NCI-H526 (cell line): ENCODE results near the gene CHRDL2.

Experiments
- DNase-seq, 2 experiments: peaks; one replicate each; lab custom pipeline; 2025; lab: John Stamatoyannopoulos, UW

The CHRDL2 gene

GRCh38 chr11:74710281-74710938 lies 20.8 kb downstream of the CHRDL2 start:
- DNase-seq, result no peak

DNA sequence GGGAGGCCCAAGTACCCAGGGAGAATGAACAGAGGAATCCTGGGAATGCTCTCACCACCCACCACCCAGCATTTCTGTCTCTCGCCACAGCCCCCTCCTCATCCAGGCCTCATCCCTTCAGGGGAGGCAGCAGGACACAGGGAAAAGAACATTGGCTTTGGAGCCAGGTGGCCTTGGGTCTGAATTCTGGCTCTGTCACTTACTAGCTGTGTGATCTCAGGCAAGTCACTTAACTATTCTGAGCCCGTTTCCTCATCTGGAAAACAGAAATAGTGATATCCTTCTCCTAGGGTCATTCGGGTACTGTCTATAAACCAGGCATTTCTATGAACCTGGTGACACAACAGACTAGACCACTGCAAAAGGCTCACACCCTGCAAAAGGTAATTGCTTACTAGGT lies 22.1 kb downstream of the CHRDL2 start:
- DNase-seq, result no peak

DNA sequence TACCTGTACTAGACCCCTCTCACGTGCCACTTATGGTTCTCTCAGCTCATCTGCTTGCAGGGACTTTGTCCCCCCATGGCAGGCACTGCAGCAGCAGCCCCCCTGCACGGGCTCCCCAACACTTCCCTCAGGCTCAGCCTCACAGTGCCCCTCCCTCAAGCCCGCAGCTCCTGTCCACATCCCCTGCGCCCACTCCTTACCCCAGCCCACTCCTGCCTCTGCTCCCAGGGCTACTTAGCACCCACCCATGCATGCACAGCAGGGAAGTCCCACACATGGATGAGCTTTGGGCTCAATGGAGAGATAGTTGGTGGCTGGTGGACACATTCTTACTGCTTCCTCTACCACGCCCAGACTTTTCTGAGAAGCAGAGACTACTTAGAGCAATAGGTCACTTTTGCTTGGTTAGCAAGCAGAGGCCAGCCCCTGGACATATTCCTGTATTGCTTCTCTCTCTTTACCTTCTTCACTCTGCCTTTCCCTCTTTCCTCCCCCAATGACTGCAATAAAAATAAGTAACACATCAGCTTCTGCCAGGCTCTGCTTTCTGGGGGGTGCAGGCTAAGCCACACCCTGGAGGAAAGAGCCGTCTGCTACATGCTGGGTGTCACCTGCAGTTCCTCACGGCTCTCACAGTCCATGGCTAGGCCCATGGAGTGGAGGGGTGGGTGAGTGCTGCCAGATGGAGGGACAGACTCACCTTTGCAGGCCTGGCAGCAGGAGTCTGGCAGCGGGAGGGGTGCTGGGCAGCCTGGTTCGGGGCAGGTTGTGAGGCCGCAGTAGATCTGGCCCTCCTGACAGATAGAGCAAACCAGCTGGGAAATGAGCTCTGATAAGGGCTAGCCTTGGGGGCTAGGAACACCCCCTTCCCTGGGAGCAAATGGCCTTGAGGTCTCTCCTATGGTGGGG lies 23.4 kb downstream of the CHRDL2 start:
- no peak for DNase-seq

GRCh38 chr11:74707182-74707581 lies 24.0 kb downstream of the CHRDL2 start:
- DNase-seq, result no peak

- no peak for DNase-seq
Measured at GRCh38 chr11:74703211-74703610, 28.0 kb downstream of the CHRDL2 start.

DNA sequence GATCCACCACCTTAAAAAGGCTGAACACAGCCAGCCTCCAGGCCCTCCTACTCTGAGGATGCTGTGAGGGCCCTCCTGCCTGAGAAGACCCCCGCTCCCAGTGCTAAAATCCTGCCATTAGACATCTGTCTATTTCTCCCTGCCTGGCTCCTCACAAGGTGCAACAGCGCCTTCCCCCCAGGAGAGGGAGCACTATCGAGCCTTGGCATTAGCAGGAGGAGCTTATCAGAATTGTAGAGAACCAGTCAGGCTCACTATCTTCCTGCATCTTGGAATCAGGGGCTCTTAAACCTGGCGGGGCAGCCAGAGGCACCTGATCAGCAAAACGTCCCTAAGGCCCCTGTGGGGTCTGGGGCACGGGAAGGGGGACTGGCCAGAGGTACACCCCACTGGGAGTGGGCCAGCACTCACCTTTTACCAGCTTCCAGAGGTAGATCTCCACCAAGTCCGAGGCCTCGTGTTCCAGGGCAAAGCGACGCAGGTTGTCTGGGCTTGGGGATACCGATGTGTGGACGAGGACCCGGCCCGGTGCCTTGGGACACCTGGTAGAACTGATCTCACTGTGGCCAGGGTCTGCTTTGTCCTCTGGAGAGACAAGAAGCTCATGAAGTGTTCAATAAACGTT lies 28.7 kb downstream of the CHRDL2 start:
- peak in 1 of 2 experiments; percentile 78 for DNase-seq

DNA sequence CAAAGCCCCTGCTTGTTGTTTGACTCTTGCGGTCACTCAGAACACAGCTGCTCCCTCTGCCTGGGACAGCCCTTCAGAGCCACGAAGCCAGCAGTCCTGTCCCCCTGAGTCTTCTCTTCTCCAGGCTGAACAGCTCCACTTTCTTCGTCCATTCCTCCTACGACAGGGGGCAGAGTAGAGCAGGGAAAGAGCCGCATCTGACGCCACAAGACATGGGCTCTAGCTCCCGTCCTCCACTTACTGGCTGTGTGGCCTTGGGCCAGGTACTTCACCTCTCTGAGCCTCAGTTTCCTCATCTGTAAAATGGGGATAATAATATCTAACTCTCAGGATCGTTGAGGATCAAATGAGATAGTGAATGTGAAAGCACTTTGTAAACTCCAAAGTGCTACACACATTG lies 29.9 kb downstream of the CHRDL2 start:
- DNase-seq, result peak in 1 of 2 experiments; percentile 30

DNA sequence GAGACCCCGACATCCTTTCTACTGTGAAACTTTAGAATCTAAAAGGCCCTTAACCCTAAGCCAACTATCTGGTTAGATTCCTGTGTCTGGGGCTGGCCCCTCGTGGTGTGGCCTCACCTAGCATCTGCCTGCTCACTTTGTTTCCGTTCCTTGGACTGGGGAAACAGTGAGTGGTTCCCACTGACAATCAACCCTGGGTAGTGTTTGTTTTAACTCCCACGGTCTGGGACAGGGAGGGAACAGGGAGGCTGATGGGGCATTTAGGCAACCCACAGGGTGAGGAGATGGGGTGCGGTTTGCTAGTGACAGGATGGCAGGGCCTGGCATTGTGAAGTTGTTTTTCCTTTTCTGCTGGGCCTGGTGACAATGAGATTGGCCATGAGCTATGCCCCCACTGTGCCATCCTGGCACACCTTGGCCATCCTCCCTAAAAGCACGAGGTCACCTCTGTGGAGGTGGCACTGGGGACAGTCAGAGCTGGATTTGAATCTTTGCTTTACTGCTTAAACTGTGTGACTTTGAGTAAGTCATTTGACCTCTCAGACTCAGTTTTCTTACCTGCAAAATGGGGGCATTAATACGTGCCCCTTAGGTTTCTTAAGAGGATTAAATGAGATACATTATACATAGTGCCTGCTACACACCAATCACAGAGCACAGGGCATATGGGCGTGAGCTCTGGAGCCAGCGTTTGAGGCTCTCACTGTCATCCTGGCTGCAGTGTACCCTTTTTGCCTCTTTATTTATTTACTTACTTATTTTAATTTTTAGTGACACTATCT lies 31.4 kb downstream of the CHRDL2 start:
- no peak for DNase-seq

- DNase-seq, result no peak
Measured at GRCh38 chr11:74697722-74698121, 33.5 kb downstream of the CHRDL2 start.

DNA sequence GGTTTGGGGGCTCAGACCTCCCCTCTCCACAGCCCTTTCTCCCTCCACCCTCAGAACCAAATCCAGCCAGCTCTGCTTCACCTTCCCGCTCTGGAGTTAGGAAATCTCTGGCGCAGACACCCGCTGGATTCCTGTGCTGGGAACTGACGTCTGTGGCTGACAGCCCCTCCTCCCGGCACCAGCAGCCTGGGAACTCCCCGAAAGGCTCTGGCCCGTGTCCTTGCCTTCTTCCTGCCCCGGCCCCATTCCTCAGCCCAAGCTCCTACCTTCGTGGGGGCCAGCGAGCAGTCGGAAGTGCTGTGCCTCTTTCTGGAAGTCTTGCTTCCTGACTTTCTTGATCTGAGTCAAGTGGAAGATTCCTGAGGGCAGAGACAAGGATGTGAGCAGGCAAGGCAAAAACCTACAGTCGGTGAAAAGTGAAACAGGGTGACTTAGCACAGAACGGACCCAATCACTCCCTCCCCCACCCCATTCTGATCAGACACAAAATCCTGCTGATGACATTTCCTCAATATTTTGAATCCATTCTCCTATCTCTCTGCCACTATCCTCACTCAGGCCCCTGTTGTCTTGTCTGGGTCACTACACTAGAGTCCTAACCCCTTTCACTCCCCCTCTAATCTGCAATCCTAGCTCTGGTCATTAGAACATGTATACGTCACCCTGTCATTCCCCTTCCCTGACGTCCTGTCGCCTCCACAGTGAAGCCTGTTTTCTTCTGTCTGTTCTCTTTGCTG lies 34.1 kb downstream of the CHRDL2 start:
- DNase-seq, result no peak

GRCh38 chr11:74696500-74696899 lies 34.7 kb downstream of the CHRDL2 start:
- DNase-seq, result no peak

- no peak for DNase-seq
Measured at GRCh38 chr11:74695705-74696280, 35.4 kb downstream of the CHRDL2 start.

- DNase-seq, result no peak
Measured at GRCh38 chr11:74694136-74694930, 36.9 kb downstream of the CHRDL2 start.

GRCh38 chr11:74693531-74693930 lies 37.7 kb downstream of the CHRDL2 start:
- no peak for DNase-seq

- no peak for DNase-seq
Measured at GRCh38 chr11:74691755-74692154, 39.5 kb downstream of the CHRDL2 start.

DNA sequence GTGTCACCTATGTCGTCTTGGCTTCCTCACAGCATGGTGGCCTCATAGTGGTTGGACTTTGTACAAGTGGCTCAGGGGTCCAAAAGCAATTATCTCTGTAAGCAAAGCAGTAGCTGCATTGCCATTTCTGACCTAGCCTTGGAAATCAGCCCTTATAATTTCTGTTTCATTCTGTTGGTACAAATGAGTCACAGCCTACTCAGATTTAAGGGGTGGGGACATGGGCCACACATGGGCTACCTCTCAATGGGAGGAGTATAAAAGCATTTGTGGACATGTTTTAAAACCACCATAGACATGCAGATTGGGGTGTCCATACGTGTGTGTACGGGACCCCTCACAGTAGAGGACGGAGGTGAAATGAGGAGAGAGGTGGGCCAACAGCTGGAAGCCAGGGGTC lies 41.6 kb downstream of the CHRDL2 start:
- no peak for DNase-seq

GRCh38 chr11:74687237-74688023 lies 43.8 kb downstream of the CHRDL2 start:
- no peak for DNase-seq

- no peak for DNase-seq
Measured at GRCh38 chr11:74686792-74687191, 44.4 kb downstream of the CHRDL2 start.

- DNase-seq, result no peak
Measured at GRCh38 chr11:74685905-74686304, 45.3 kb downstream of the CHRDL2 start.
